Esophagus squamous epithelium (tissue), 5 donors: ENCODE results near the gene UBAC2. TPM values are rescaled to one million over a fixed set of nuclear protein-coding genes. Genes with fewer than 3 reads are reported as not detected.
"Not testable (repeated sequence)": the region's sequence is repeated elsewhere in the genome, so short reads cannot be mapped to it uniquely, and the experiment has no call there.

Experiments
- DNase-seq: peaks from one replicate; lab custom pipeline; 2025; lab: John Stamatoyannopoulos, UW
- H3K27ac ChIP-seq, 4 donors: fragments of 200-600 bp; sonication (generic); one replicate each; pipeline ENCODE4 v1.5.1; 2016 to 2019; ENCODE audit warnings: mild to moderate bottlenecking in 1 of 4
- H3K27me3 ChIP-seq, 4 donors: fragments of 200-600 bp; sonication (generic); 1 replicate in 3 of 4; 2 replicates in 1 of 4; pipeline versions ENCODE4 v1.5.1 to v1.6.0; 2017 to 2021; ENCODE audit warnings: antibody characterized with exemption in 1 of 4
- H3K36me3 ChIP-seq, 3 donors: fragments of 200-600 bp; sonication (generic); one replicate each; pipeline ENCODE4 v1.5.1; 2016 to 2019
- H3K4me1 ChIP-seq, 3 donors: fragments of 200-600 bp; sonication (generic); one replicate each; pipeline ENCODE4 v1.5.1; 2017 to 2019
- H3K4me3 ChIP-seq, 4 donors: fragments of 200-600 bp; sonication (generic); 1 replicate in 3 of 4; 2 replicates in 1 of 4; pipeline ENCODE4 v1.5.1; 2016 to 2019; ENCODE audit warnings: mild to moderate bottlenecking in 2 of 4, moderate library complexity in 1 of 4
- H3K9me3 ChIP-seq, 3 donors: fragments of 200-600 bp; sonication (generic); one replicate each; pipeline ENCODE4 v1.5.1; 2016 to 2019
- POLR2A ChIP-seq, 4 donors: fragments of 450-650 bp; IDR thresholded peaks; one replicate each; pipeline ENCODE4 v1.6.1; 2017; ENCODE audit warnings: antibody characterized with exemption in 4 of 4, mild to moderate bottlenecking in 4 of 4, moderate library complexity in 3 of 4
- WGBS, 2 donors: methylation state at CpG; one replicate each; pipeline ENCODE4 v1.1.5; 2018; 5-methylcytosine and 5-hydroxymethylcytosine counted together
- intact Hi-C: fragments of 100-400 bp; cut with DNase I; formaldehyde crosslinking; loops from one replicate; pipeline ENCODE4 v1.15.0; 2022
- total RNA-seq, 4 donors: library from RNA; depleted of rRNA; stranded (reverse); fragments of >200 nt; gene quantifications; one replicate each; pipeline ENCODE4 v1.1.0, GENCODE V29; 2016
- TF ChIP-seq, protein P1 (sequence below), 6 experiments: fragments of 450-650 bp in 4 of 6; fragments of 200-600 bp in 2 of 6; sonication (generic) in 2 of 6; IDR thresholded peaks; one replicate each; pipeline ENCODE4 v1.5.1; 2016 to 2019; ENCODE audit warnings: antibody characterized with exemption in 6 of 6, mild to moderate bottlenecking in 4 of 6, moderate library complexity in 4 of 6
- donor health status: DM: yes; HTN: yes; CAD: no.

UBAC2 gene
- total RNA-seq, 4 donors from 2014 or later, result 60.8 to 84.6 (median 75.0) TPM

DNA sequence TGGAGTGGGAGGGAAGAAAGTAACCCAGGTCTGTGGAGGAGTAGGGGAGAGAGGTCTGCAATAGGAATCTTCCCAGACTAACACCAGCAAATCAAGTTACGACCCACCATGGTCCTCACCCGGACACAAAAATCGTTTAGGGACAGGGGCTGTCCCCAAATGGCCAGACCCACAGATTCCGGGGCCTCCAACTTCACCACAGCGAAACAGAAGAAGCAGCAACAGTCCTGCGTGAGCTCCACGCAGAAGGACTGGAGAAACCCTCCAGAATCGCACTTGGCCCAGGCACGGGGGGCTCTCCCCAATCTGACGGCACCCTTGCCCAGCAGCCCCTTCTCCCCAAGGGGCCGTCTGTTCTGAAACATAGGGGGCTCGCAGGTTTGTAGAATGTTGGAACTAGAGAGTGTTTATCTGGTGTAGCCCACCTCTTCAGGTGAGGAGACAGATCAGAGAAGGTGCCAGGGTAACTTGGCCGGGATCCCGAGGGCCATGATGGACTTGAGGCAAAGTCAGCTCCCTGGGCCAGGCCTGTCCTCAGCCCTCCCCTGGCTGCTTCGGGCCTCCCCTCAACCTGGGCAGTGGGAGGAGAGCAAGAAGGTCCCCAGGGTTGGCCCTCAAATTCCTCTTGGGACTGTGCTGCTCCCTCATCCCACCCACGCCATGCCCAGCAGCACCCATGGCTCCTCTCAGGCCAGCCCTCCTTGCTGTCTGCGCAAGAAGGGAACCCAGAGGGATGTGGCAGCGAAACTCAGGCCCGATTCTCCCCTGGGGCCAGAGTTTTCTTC lies 189.1 kb downstream of the UBAC2 start:
- intact Hi-C loops, result no loop called here
- DNase-seq, result no peak
- no peak overlapping the region for H3K27ac ChIP-seq
- whole genome bisulfite sequencing, 2 donors, result 90 to 97% methylated on average over 4 to 5 of the region's 19 CpGs
- H3K4me3 ChIP-seq, result no peak overlapping the region
- no peaks in the 10 kb centered on the region for H3K27me3 ChIP-seq
- peaks cover 0 to 12% (median 0%) of the 10 kb centered on the region in 3 donors for H3K4me1 ChIP-seq
- H3K9me3 ChIP-seq, result no peaks in the 10 kb centered on the region
- H3K36me3 ChIP-seq, result peaks cover 0 to 35% (median 5%) of the 10 kb centered on the region in 3 donors
- TF ChIP-seq POLR2A (IDR thresholded peaks at IDR 0.05), result no peak
- TF ChIP-seq, protein P1, sequence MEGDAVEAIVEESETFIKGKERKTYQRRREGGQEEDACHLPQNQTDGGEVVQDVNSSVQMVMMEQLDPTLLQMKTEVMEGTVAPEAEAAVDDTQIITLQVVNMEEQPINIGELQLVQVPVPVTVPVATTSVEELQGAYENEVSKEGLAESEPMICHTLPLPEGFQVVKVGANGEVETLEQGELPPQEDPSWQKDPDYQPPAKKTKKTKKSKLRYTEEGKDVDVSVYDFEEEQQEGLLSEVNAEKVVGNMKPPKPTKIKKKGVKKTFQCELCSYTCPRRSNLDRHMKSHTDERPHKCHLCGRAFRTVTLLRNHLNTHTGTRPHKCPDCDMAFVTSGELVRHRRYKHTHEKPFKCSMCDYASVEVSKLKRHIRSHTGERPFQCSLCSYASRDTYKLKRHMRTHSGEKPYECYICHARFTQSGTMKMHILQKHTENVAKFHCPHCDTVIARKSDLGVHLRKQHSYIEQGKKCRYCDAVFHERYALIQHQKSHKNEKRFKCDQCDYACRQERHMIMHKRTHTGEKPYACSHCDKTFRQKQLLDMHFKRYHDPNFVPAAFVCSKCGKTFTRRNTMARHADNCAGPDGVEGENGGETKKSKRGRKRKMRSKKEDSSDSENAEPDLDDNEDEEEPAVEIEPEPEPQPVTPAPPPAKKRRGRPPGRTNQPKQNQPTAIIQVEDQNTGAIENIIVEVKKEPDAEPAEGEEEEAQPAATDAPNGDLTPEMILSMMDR (IDR thresholded peaks at IDR 0.05), result no peak

DNA sequence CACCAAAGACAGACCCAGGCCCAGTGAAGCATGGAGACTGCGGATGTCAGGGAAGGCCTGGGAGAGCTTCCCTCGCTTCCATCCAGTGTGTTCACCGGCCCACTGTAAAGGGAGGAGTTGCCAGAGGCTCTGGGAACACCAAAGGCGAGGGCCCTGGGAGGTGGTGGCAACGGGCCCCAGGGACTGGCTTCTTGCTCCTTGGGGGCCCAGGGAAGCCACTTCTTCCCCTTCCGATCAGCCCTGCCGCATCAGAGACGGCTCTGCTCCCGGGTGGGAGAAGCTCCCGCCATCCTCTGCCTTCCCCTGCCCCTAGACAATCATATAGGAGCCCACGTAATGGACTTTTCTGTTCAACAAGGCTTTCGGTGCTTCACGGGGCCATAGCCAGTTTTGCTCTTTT lies 189.9 kb downstream of the UBAC2 start:
- peaks cover 0 to 12% (median 0%) of the 10 kb centered on the region in 3 donors for H3K4me1 ChIP-seq
- no peaks in the 10 kb centered on the region for H3K9me3 ChIP-seq
- H3K4me3 ChIP-seq, result no peak overlapping the region
- peaks cover 0 to 29% (median 5%) of the 10 kb centered on the region in 3 donors for H3K36me3 ChIP-seq
- 87 to 91% methylated on average over 3 to 9 of the region's 13 CpGs for WGBS, 2 donors
- intact Hi-C loops, result no loop called here
- H3K27me3 ChIP-seq, result no peaks in the 10 kb centered on the region
- TF ChIP-seq, protein P1 (IDR thresholded peaks at IDR 0.05), result no peak
- TF ChIP-seq POLR2A (IDR thresholded peaks at IDR 0.05), result no peak
- H3K27ac ChIP-seq, result no peak overlapping the region
- no peak for DNase-seq

DNA sequence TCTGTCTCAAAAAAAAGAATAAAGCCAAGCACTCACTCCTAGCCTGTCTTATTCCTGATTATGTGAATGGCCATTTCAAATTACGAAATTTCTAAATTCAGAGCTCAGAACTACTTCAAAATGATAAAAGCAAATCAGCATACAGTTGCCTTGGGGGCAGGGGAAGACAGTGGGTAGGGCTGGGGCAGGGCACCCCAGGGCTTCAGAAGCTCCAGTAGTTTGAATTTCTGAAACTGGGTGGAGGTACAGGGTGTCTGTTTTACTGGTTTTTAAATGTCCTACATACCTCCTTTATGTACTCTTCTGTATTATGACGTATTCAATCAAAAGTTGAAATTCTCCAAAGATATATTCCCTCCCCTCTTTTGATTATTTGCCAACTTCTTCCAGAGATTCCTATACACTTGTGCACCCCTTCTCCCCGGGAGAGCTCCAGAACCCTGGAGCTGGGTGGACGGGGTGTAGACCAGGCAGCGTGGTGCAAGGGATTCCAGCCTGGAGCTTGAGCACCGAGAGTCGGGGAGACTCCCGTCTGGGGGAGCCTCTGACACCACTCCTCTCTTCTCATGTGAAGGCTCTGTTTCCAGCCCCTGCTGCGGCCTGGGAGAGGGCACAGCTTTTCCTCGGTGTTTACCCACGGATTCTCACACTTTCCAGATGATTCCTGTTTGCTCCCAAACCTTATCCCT lies 191.3 kb downstream of the UBAC2 start:
- no peak for DNase-seq
- H3K27ac ChIP-seq, result no peak overlapping the region
- H3K4me1 ChIP-seq, result peaks cover 0 to 12% (median 0%) of the 10 kb centered on the region in 3 donors
- H3K9me3 ChIP-seq, result no peaks in the 10 kb centered on the region
- intact Hi-C loops, result no loop called here
- peaks cover 0 to 16% (median 0%) of the 10 kb centered on the region in 3 donors for H3K36me3 ChIP-seq
- no peak for TF ChIP-seq POLR2A (IDR thresholded peaks at IDR 0.05)
- TF ChIP-seq, protein P1 (IDR thresholded peaks at IDR 0.05), result no peak
- no peaks in the 10 kb centered on the region for H3K27me3 ChIP-seq
- H3K4me3 ChIP-seq, result no peak overlapping the region
- WGBS, 2 donors, result 75 to 85% methylated on average over 10 to 11 of the region's 11 CpGs

DNA sequence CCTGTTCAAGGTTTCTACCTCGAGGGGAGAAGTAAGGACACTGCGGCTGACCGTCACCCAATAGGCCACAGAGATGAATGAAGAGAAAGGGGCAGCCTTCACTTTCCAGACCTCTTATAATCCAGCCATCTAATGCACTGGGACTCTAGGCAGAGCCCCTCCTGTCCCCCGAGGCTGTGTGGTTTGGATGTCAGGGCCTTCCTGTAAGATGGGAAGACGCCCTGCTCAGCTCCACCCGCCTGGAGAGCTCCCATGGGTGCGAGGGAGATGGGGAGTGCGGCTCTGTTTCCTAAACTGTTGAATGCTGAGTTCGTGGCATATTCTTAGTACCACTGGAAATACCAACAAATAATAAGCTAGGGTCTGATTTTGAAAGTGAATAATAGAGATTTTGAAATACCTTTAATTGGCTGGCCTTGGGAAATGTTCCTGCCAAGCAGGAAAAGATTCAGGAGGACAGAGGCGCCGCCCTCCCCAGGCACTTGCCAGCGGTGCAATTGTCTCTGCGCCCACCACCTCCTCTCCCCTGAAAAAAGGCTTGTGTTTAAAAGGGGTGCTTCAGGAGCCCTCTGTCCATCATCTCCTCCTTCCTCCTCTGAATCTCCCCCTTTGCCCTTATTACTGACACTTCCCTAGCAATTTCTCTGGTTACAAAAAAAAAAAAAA lies 191.9 kb downstream of the UBAC2 start:
- Histone ChIP-seq H3K4me1 (peaks cover 0 to 12% (median 0%) of the 10 kb centered on the region in 3 donors), H3K4me3 (no peak overlapping the region), H3K36me3 (peaks cover 0 to 9% (median 0%) of the 10 kb centered on the region in 3 donors), H3K27me3 (no peaks in the 10 kb centered on the region), H3K9me3 (no peaks in the 10 kb centered on the region), H3K27ac (no peak overlapping the region)
- no peak for TF ChIP-seq POLR2A (IDR thresholded peaks at IDR 0.05)
- TF ChIP-seq, protein P1 (IDR thresholded peaks at IDR 0.05), result no peak
- 32 to 59% methylated on average over 9 to 12 of the region's 13 CpGs for WGBS, 2 donors
- intact Hi-C loops, result no loop called here
- DNase-seq, result no peak

DNA sequence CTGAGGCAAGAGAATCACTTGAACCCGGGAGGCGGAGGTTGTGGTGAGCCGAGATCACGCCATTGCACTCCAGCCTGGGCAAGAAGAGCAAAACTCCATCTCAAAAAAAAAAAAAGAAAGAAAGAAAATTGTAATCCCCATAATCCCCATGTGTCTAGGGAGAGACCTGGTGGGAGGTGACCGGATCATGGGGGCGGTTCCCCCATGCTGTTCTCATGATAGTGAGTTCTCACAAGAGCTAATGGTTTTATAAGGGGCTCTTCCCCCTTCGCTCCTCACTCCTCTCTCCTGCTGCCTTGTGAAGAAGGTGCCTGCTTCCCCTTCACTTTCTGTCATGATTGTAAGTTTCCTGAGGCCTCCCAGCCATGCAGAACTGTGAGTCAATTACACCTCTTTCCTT lies 192.7 kb downstream of the UBAC2 start:
- H3K4me1 ChIP-seq, result peaks cover 0 to 12% (median 0%) of the 10 kb centered on the region in 3 donors
- H3K36me3 ChIP-seq, H3K27me3 ChIP-seq, intact Hi-C loops, H3K9me3 ChIP-seq, DNase-seq, H3K4me3 ChIP-seq, H3K27ac ChIP-seq: not testable (repeated sequence)
- 89 to 97% methylated on average over 4 to 7 of the region's 7 CpGs for WGBS, 2 donors
